HUES64 (cell line): ENCODE measurements around the gene TRIM47.

Experiments
- H3K27ac ChIP-seq: 2 replicates; pipeline ENCODE4 v1.7.0; 2013; ENCODE audit warnings: low read depth, low read length, inconsistent platforms
- H3K27me3 ChIP-seq: 2 replicates; pipeline ENCODE4 v1.6.1; 2013; ENCODE audit warnings: mild to moderate bottlenecking, low read length; ENCODE audit not compliant: insufficient read depth
- H3K36me3 ChIP-seq: 2 replicates; pipeline ENCODE4 v1.6.1; 2013; ENCODE audit warnings: mild to moderate bottlenecking, low read length; ENCODE audit not compliant: insufficient read depth
- H3K4me1 ChIP-seq: 2 replicates; pipeline ENCODE4 v1.6.1; 2013; ENCODE audit warnings: mild to moderate bottlenecking, low read length, moderate library complexity; ENCODE audit not compliant: insufficient read depth
- H3K4me3 ChIP-seq: 2 replicates; pipeline ENCODE4 v1.5.1; 2013; ENCODE audit warnings: mild to moderate bottlenecking, low read length, moderate library complexity
- H3K9ac ChIP-seq: 2 replicates; pipeline ENCODE4 v1.6.1; 2013; ENCODE audit warnings: mild to moderate bottlenecking, low read depth, low read length
- H3K9me3 ChIP-seq: 2 replicates; pipeline ENCODE4 v1.6.1; 2013; ENCODE audit warnings: low read depth, low read length; ENCODE audit not compliant: insufficient read depth
- WGBS: fragments of 150-250, 120-280 bp; methylation state at CpG from one replicate; pipeline ENCODE4 v1.1.7; 2013; ENCODE audit warnings: missing lambda C conversion rate; 5-methylcytosine and 5-hydroxymethylcytosine counted together

The TRIM47 gene

DNA sequence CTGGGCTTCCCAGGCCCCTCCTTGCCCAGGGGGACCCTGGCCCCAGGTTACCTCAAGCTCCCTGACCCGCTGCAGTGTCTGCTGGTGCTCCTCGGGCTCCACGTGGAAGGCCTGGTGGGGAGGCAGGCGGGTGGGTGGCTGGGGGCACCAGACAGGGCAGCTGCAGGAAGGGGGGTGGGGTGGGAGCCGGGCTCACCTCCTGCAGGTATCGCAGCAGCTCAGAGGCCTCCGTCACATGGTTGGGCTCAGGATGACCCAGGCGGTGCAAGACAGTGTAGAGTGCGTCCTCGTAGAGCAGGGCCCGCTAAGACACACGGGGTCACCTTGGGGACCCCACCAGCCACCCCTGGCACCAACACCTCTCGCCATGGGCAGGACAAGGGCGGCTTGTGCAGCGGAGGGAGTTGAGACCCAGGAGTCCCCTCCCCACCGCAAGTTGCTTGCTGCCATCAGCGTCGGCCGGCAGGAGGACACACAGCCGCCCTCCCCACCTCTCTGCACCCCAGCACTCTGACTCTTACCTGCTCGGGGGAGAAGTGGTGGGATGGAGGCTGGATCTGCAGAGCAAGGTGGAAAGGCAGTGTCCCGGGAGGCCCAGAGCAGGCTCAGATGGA, 35.3 kb downstream of the TRIM47 start:
- no peaks in the 10 kb centered on the region for H3K4me1 ChIP-seq
- H3K27me3 ChIP-seq, result no peaks in the 10 kb centered on the region
- WGBS, result 89% methylated on average over 22 of the region's 22 CpGs
- no peaks in the 10 kb centered on the region for H3K9me3 ChIP-seq
- H3K4me3 ChIP-seq, result no peak overlapping the region
- H3K27ac ChIP-seq, result no peak overlapping the region
- H3K9ac ChIP-seq, result no peak overlapping the region
- H3K36me3 ChIP-seq, result peaks cover 18% of the 10 kb centered on the region

DNA sequence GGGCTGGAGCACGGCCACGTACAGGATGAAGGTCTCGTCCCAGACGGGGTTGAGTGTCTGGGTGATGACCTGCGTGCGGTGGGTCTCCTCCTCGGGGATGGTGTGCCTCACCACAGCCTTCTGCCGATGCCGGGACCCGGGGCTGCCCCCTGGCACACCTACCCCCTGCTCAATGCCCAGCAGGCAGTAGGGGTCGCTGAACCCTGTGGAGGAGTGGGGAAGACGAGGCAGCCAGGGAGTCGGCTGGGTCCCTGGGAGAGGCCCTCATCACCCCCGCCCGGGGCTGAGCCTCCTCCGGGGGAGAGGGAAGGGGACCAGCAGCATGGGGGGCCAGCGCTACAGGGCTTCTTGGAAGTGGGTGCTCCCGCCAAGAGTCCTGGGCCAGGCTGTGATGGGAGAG, 36.0 kb downstream of the TRIM47 start:
- no peaks in the 10 kb centered on the region for H3K4me1 ChIP-seq
- WGBS, result 94% methylated on average over 18 of the region's 18 CpGs
- peaks cover 12% of the 10 kb centered on the region for H3K36me3 ChIP-seq
- H3K9me3 ChIP-seq, result no peaks in the 10 kb centered on the region
- no peaks in the 10 kb centered on the region for H3K27me3 ChIP-seq
- H3K27ac ChIP-seq, result no peak overlapping the region
- no peak overlapping the region for H3K4me3 ChIP-seq
- H3K9ac ChIP-seq, result no peak overlapping the region

DNA sequence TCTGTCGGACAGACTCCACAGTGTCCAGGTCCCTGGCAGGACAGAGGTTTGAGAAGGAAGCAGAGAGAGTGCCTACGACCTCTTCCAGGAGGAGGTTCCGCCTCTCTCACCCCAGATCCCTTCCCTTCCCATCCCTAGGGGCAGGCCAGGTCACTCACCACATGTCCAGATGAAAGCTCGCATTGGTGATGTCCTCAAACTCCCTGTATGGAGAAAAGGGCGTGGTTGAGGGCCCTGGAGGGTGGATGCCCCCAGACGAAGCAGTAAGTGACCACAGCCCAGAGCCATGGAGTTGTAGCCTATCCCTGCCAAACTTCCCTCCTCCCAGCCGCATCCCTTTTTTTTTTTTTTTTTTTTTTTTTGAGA, 37.6 kb downstream of the TRIM47 start:
- Histone ChIP-seq H3K9me3 (no peaks in the 10 kb centered on the region), H3K9ac (no peak overlapping the region), H3K27ac (no peak overlapping the region), H3K4me3 (no peak overlapping the region), H3K36me3 (no peaks in the 10 kb centered on the region; the same call in 1 of the 2 replicates), H3K27me3 (no peaks in the 10 kb centered on the region), H3K4me1 (no peaks in the 10 kb centered on the region)
- WGBS, result 86% methylated on average over 6 of the region's 7 CpGs

DNA sequence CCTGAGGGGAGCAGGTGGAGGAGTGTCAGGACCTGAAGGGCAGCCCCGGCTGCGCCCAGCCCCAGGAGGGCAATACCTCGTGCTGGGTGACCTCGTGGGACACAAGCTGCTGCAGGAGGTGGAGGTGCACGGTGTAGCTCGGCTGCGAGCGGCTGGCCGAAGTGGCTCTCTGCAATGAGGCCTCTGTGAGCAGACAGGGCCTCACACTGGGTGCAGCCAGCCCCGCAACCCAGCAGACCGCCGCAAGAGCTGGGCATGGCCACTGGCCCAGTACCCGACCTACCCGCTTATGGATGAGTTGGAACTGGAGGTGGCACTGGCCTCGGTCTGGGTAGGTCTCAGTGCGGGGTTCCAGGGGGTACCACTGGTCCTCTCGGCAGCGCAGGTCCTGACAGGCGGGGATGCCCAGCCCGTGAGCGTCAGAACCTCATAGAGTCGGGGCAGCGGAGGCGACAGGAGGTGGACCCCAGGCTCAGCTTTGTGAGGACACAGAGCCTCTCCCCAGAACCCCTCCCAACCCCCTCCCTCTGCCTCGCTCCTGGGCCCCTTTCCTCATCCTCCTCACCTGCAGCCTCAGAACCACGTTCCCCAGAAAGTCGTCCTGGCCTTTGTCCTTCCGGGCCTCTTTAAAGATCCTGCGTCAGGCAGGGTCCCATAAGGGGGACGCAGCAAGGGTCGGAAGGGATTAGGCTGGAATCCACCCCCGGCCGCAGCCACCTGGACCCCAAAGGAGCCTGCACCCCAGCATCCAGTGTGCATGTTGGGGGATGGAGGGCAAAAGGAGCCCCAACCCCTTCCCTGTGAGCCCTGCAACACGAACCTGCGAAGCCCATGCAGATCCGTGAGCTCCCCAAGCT, 38.2 kb downstream of the TRIM47 start:
- Histone ChIP-seq H3K36me3 (no peaks in the 10 kb centered on the region), H3K27ac (no peak overlapping the region), H3K9me3 (no peaks in the 10 kb centered on the region), H3K4me1 (no peaks in the 10 kb centered on the region), H3K4me3 (no peak overlapping the region), H3K9ac (no peak overlapping the region), H3K27me3 (no peaks in the 10 kb centered on the region)
- 94% methylated on average over 36 of the region's 36 CpGs for WGBS

DNA sequence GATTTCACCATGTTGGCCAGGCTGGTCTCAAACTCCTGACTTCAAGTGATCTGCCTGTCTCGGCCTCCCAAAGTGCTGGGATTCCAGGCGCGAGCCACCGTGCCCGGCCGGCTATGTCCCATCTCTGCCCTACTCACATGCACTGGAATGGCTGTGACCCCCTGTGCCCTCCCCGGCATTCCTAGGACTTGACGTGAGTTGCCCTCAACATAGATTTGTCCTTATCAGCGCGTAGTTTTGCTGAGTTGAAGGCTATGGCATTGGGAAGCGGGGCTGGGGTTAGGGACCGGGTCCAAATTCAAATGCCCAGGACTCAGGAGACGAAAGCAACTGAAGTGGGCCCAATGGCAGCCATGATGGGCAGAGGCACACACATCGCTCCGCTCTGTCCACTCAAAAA, 40.0 kb downstream of the TRIM47 start:
- 94% methylated on average over 15 of the region's 15 CpGs for WGBS
- Histone ChIP-seq H3K9ac (no peak overlapping the region), H3K27ac (no peak overlapping the region), H3K4me1 (peaks cover 2% of the 10 kb centered on the region), H3K4me3 (no peak overlapping the region), H3K9me3 (no peaks in the 10 kb centered on the region), H3K36me3 (no peaks in the 10 kb centered on the region), H3K27me3 (no peaks in the 10 kb centered on the region)

DNA sequence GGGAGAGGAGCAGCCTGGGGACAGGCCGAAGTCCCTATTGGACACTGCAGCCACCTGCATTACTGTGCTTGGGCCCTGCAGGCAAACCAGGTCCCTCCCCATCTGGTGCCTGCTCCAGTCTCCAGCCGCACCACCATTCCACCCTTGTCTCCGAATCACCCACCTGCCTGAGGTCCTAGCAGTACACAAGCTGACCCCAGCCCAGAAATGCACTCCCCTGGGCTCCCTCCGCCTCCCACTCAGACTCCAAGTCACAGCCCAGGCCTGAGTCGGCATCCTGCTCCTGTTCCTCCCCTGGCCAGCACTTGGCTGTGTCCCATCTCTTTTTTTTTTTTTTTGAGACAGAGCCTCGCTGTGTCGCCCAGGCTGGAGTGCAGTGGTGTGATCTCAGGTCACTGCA, 40.5 kb downstream of the TRIM47 start:
- H3K27me3 ChIP-seq, result no peaks in the 10 kb centered on the region
- no peak overlapping the region for H3K9ac ChIP-seq
- peaks cover 5% of the 10 kb centered on the region for H3K4me1 ChIP-seq
- no peak overlapping the region for H3K4me3 ChIP-seq
- H3K9me3 ChIP-seq, result no peaks in the 10 kb centered on the region
- no peaks in the 10 kb centered on the region for H3K36me3 ChIP-seq
- 95% methylated on average over 7 of the region's 7 CpGs for WGBS
- H3K27ac ChIP-seq, result no peak overlapping the region

DNA sequence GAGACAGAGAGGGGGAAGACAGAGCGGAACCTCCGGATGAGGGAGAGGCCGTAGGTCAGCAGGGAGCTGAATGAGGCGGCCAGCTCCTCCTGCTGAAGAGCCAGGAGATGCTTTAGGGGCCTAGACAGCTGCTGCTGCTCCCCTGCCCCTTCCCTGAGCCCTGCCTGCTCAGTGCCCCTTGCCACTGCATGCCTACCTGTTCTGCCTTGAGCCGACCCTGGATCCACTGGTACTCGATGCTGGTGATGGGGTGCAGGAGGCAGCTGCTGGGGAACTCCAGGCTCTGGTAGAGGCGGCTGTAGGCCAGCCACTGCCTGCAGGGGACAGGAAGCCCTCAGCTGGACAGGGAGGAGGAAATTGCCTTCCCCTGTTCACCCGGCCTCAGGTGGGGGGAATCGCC, 41.8 kb downstream of the TRIM47 start:
- H3K4me3 ChIP-seq, result no peak overlapping the region
- no peaks in the 10 kb centered on the region for H3K27me3 ChIP-seq
- 87% methylated on average over 9 of the region's 9 CpGs for WGBS
- no peak overlapping the region for H3K9ac ChIP-seq
- no peaks in the 10 kb centered on the region for H3K9me3 ChIP-seq
- H3K27ac ChIP-seq, result no peak overlapping the region
- H3K36me3 ChIP-seq, result no peaks in the 10 kb centered on the region
- H3K4me1 ChIP-seq, result peaks cover 11% of the 10 kb centered on the region

DNA sequence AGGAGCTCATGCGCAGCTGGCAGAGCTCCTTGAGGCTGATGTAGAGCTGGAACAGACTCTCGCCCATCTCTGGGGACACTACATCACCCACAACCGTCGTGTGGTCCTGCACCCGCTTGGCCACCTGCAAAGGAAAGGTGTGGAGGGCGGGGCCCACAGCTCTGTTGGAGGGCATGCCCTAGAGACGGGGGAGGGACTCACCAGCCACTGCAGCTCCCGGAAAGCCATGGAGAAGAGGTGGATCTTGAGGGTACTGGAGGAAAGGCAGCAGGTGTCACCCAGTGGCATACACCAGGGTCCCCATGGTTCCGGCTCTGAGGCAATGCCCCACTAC, 42.8 kb downstream of the TRIM47 start:
- Histone ChIP-seq H3K36me3 (no peaks in the 10 kb centered on the region), H3K27me3 (no peaks in the 10 kb centered on the region), H3K27ac (no peak overlapping the region), H3K9me3 (no peaks in the 10 kb centered on the region), H3K9ac (no peak overlapping the region), H3K4me3 (no peak overlapping the region), H3K4me1 (peaks cover 16% of the 10 kb centered on the region)
- WGBS, result 91% methylated on average over 9 of the region's 9 CpGs

DNA sequence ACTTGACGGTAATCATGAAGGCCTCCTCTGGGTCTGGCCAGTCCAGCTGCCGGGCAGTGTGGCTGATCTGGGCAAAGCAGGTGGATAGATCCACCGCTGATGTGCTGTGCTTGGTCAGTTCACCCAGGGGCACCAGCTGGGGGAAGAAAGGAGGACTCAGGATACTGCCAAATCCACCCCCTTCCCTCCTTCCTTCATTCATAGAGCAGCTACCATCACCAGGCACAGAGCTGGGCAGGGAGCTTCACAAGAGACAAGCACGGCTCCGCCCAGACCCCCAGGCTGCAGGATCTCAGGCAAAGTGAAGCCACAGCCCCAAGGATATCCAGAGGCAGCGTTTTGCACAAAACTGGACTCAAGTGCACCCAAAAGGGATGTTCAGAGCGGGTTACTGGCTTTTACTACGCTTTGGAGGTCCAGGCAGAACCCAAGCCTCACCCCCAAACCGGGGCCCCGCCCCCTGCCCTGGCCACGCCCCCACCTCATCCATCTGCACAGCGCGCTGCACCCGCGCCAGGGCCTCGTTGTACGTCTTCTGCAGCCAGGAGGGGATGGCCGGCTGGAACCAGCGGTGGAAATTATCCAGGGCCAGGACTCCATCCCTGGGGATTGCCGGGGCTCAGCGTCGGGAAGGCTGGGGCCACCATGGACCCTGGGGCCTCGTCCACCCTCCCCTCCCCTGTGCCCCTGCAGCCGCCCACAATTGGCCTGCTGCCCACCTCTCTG, 43.3 kb downstream of the TRIM47 start:
- no peak overlapping the region for H3K9ac ChIP-seq
- no peak overlapping the region for H3K27ac ChIP-seq
- H3K36me3 ChIP-seq, result no peaks in the 10 kb centered on the region
- no peaks in the 10 kb centered on the region for H3K27me3 ChIP-seq
- 87% methylated on average over 24 of the region's 24 CpGs for WGBS
- no peaks in the 10 kb centered on the region for H3K9me3 ChIP-seq
- peaks cover 18% of the 10 kb centered on the region for H3K4me1 ChIP-seq
- H3K4me3 ChIP-seq, result no peak overlapping the region

DNA sequence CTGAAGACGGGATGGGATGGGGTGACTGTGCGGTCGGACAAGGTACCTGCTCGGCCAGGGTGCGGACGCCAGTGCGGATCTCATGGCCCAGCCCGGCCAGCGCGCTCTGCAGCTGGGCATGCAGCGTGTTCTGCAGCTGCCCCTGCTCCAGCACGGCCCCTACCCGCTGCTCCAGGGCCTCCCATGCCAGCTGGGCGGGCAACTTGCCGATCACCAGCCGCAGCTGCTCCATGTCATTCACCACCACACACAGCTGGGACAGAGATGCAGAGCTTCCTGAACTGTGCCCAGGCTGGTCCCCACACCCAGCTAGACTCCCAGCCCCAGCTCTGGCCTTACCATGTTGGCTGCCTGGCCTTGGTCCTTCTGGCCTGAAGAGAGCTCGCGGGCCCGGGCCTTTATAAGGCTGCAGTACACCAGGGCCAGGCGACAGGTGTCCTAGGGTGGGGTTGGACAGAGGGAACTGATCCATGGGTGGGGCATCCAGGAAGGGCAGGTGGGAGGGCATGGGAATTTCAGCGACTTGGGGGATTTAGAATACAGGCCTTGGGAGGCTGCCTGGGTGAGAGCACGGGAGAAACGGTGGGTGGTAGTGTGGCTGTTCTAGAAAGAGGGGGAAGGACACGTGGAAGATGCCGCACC, 44.0 kb downstream of the TRIM47 start:
- Histone ChIP-seq H3K9me3 (no peaks in the 10 kb centered on the region), H3K4me1 (peaks cover 18% of the 10 kb centered on the region), H3K36me3 (no peaks in the 10 kb centered on the region)

More for the DNA sequence above, 44.0 kb downstream of the TRIM47 start:
- 95% methylated on average over 25 of the region's 25 CpGs for WGBS
- Histone ChIP-seq H3K27me3 (no peaks in the 10 kb centered on the region), H3K27ac (no peak overlapping the region), H3K9ac (no peak overlapping the region), H3K4me3 (no peak overlapping the region)
